Measurements from ENCODE around the gene ZDHHC14.
"Not testable (repeated sequence)": the region's sequence is repeated elsewhere in the genome, so short reads cannot be mapped to it uniquely, and the experiment has no call there.

- not testable (repeated sequence) for TF ChIP-seq CTCF, POLR2A (IDR thresholded peaks at IDR 0.05)
These were observed 4.0 kb downstream of the ZDHHC14 start for GRCh38 chr6:157384962-157385361.
